ENCODE data around the gene PARP1. TPM values are rescaled to one million over a fixed set of nuclear protein-coding genes. Genes with fewer than 3 reads are reported as not detected.

The PARP1 gene
- polyA plus RNA-seq, 3 donors, result 17.7 to 30.0 (median 23.3) TPM

DNA sequence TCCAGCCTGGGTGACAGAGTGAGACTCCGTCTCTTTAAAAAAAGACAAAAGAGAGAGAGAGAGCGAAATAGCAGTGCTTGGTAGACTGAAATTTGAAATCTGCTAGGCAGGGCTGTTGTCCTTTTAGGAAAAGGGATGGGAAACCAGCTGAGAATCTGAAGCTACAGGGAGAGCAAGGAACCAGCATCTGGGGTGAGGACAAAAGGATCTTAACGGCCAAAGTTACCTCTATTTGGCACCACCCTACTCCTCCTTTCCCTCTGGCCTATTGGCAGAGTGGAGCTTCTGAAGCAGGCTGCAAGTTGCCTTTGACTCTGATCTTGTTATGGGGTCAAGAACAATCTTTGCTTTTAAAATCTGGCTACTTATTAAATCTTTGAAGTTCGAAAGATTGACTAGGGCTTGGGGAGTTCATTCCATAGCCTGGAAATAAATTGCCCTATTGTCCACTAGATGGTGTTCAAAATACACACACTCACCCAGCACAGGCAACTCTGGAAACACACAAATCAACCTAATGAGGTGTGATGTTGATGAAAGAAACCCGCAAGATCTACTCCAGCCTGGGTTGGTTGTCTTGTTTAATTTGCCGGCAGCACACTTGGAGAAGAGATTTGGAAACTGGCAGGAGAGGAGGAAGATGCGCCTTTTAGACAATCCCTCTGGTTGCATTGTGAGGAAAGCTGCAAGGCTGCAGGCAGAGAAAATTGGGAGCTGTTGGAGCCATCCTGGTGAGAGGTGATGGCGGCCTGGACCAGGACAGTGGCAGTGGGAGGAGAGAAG is 16.5 kb upstream of the PARP1 start:
- Histone ChIP-seq H3K9me3 (replicated peaks in 1 of 2; ENCODE audit: control insufficient read depth in 1 of 2, insufficient read depth in 1 of 2, low read length in 2 of 2) (no peaks in the 10 kb centered on the region), H3K4me3 (replicated peaks in 1 of 3; ENCODE audit: low read depth in 2 of 3, low read length in 3 of 3) (no peak overlapping the region), H3K79me2 (ENCODE audit: insufficient read depth, low read length) (no peaks in the 10 kb centered on the region), H3K27ac (ENCODE audit: low read depth in 1 of 2, low read length in 2 of 2) (no peak overlapping the region), H4K20me1 (ENCODE audit: insufficient read depth, low read length) (no peaks in the 10 kb centered on the region), H3K4me1 (ENCODE audit: control insufficient read depth in 1 of 2, insufficient read depth in 2 of 2, low read length in 2 of 2) (no peaks in the 10 kb centered on the region), H3K27me3 (ENCODE audit: control insufficient read depth in 2 of 2, insufficient read depth in 2 of 2, low read length in 2 of 2) (peaks cover 4 to 6% of the 10 kb centered on the region in 2 donors), H3K9ac (ENCODE audit: insufficient read depth, low read length, poor library complexity, severe bottlenecking) (no peak overlapping the region), H3K36me3 (replicated peaks in 1 of 2; ENCODE audit: control insufficient read depth in 1 of 2, insufficient read depth in 2 of 2, low read length in 2 of 2) (no peaks in the 10 kb centered on the region), H3K4me2 (replicated peaks; ENCODE audit: extremely low read depth, low read length, poor library complexity, severe bottlenecking) (no peak overlapping the region), H2AFZ (ENCODE audit: insufficient read depth, low read depth, low read length, poor library complexity, severe bottlenecking) (no peak overlapping the region)
- no peak overlapping the region for H3K4me3 Mint-ChIP-seq
- H3K27ac Mint-ChIP-seq, result no peak overlapping the region
- H3K4me1 Mint-ChIP-seq, result peaks cover 13% of the 10 kb centered on the region
- DNase-seq, result no peak
- 83% methylated on average over 6 of the region's 8 CpGs for WGBS (ENCODE audit: insufficient coverage)
- TF ChIP-seq, protein P1, sequence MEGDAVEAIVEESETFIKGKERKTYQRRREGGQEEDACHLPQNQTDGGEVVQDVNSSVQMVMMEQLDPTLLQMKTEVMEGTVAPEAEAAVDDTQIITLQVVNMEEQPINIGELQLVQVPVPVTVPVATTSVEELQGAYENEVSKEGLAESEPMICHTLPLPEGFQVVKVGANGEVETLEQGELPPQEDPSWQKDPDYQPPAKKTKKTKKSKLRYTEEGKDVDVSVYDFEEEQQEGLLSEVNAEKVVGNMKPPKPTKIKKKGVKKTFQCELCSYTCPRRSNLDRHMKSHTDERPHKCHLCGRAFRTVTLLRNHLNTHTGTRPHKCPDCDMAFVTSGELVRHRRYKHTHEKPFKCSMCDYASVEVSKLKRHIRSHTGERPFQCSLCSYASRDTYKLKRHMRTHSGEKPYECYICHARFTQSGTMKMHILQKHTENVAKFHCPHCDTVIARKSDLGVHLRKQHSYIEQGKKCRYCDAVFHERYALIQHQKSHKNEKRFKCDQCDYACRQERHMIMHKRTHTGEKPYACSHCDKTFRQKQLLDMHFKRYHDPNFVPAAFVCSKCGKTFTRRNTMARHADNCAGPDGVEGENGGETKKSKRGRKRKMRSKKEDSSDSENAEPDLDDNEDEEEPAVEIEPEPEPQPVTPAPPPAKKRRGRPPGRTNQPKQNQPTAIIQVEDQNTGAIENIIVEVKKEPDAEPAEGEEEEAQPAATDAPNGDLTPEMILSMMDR (IDR thresholded peaks at IDR 0.05), result peak; percentile 10
- intact Hi-C loops (cut with micrococcal nuclease), result no loop called here
- H3K9me3 Mint-ChIP-seq, result peaks cover 0 to 2% (median 0%) of the 10 kb centered on the region in 7 donors
- H3K36me3 Mint-ChIP-seq, result no peaks in the 10 kb centered on the region
- H3K27me3 Mint-ChIP-seq (ENCODE audit: low read depth in 3 of 3), result peaks cover 6 to 14% (median 7%) of the 10 kb centered on the region in 3 donors

DNA sequence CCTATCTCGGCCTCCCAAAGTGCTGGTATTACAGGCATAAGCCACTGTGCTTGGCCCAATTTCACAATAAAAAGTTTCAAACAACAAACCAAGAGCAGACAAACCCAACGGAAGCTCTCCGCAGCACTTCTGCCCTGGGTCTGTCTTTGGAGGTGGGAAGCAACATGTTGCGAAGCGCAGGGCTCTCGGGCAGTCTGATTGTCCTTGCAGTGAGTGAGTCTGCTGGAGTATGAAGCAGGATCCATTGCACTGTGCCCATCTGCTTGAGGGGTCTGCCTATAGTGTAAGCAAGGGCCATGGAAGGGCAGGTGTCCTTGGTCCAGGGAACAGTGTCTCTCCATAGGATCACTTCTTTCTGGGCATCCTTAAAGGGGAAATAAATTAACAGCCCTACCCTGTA is 14.6 kb upstream of the PARP1 start:
- H3K4me1 ChIP-seq (ENCODE audit: control insufficient read depth in 1 of 2, insufficient read depth in 2 of 2, low read length in 2 of 2), result no peaks in the 10 kb centered on the region
- intact Hi-C loops (cut with micrococcal nuclease), result no loop called here
- no peak overlapping the region for H3K4me3 Mint-ChIP-seq
- H2AFZ ChIP-seq (ENCODE audit: insufficient read depth, low read depth, low read length, poor library complexity, severe bottlenecking), result no peak overlapping the region
- DNase-seq, result no peak
- TF ChIP-seq, protein P1 (IDR thresholded peaks at IDR 0.05), result no peak
- peaks cover 4 to 6% of the 10 kb centered on the region in 2 donors for H3K27me3 ChIP-seq (ENCODE audit: control insufficient read depth in 2 of 2, insufficient read depth in 2 of 2, low read length in 2 of 2)
- H3K27ac ChIP-seq (ENCODE audit: low read depth in 1 of 2, low read length in 2 of 2), result no peak overlapping the region
- H4K20me1 ChIP-seq (ENCODE audit: insufficient read depth, low read length), result no peaks in the 10 kb centered on the region
- H3K27me3 Mint-ChIP-seq (ENCODE audit: low read depth in 3 of 3), result peaks cover 6 to 14% (median 7%) of the 10 kb centered on the region in 3 donors
- H3K4me3 ChIP-seq (replicated peaks in 1 of 3; ENCODE audit: low read depth in 2 of 3, low read length in 3 of 3), result no peak overlapping the region
- H3K9ac ChIP-seq (ENCODE audit: insufficient read depth, low read length, poor library complexity, severe bottlenecking), result no peak overlapping the region
- no peak overlapping the region for H3K27ac Mint-ChIP-seq
- 95% methylated on average over 4 of the region's 6 CpGs for WGBS (ENCODE audit: insufficient coverage)
- no peaks in the 10 kb centered on the region for H3K36me3 ChIP-seq (replicated peaks in 1 of 2; ENCODE audit: control insufficient read depth in 1 of 2, insufficient read depth in 2 of 2, low read length in 2 of 2)
- H3K4me1 Mint-ChIP-seq, result peaks cover 14% of the 10 kb centered on the region
- no peaks in the 10 kb centered on the region for H3K9me3 ChIP-seq (replicated peaks in 1 of 2; ENCODE audit: control insufficient read depth in 1 of 2, insufficient read depth in 1 of 2, low read length in 2 of 2)
- H3K79me2 ChIP-seq (ENCODE audit: insufficient read depth, low read length), result no peaks in the 10 kb centered on the region
- H3K36me3 Mint-ChIP-seq, result no peaks in the 10 kb centered on the region
- no peak overlapping the region for H3K4me2 ChIP-seq (replicated peaks; ENCODE audit: extremely low read depth, low read length, poor library complexity, severe bottlenecking)
- H3K9me3 Mint-ChIP-seq, result peaks cover 0 to 2% (median 0%) of the 10 kb centered on the region in 7 donors

Measured in CD14-positive monocyte (primary cell).